Measurements from ENCODE around the gene GPR158.
"Not testable (repeated sequence)": the region's sequence is repeated elsewhere in the genome, so short reads cannot be mapped to it uniquely, and the experiment has no call there.

The GPR158 gene, protein sequence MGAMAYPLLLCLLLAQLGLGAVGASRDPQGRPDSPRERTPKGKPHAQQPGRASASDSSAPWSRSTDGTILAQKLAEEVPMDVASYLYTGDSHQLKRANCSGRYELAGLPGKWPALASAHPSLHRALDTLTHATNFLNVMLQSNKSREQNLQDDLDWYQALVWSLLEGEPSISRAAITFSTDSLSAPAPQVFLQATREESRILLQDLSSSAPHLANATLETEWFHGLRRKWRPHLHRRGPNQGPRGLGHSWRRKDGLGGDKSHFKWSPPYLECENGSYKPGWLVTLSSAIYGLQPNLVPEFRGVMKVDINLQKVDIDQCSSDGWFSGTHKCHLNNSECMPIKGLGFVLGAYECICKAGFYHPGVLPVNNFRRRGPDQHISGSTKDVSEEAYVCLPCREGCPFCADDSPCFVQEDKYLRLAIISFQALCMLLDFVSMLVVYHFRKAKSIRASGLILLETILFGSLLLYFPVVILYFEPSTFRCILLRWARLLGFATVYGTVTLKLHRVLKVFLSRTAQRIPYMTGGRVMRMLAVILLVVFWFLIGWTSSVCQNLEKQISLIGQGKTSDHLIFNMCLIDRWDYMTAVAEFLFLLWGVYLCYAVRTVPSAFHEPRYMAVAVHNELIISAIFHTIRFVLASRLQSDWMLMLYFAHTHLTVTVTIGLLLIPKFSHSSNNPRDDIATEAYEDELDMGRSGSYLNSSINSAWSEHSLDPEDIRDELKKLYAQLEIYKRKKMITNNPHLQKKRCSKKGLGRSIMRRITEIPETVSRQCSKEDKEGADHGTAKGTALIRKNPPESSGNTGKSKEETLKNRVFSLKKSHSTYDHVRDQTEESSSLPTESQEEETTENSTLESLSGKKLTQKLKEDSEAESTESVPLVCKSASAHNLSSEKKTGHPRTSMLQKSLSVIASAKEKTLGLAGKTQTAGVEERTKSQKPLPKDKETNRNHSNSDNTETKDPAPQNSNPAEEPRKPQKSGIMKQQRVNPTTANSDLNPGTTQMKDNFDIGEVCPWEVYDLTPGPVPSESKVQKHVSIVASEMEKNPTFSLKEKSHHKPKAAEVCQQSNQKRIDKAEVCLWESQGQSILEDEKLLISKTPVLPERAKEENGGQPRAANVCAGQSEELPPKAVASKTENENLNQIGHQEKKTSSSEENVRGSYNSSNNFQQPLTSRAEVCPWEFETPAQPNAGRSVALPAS (N-terminal part only)

DNA sequence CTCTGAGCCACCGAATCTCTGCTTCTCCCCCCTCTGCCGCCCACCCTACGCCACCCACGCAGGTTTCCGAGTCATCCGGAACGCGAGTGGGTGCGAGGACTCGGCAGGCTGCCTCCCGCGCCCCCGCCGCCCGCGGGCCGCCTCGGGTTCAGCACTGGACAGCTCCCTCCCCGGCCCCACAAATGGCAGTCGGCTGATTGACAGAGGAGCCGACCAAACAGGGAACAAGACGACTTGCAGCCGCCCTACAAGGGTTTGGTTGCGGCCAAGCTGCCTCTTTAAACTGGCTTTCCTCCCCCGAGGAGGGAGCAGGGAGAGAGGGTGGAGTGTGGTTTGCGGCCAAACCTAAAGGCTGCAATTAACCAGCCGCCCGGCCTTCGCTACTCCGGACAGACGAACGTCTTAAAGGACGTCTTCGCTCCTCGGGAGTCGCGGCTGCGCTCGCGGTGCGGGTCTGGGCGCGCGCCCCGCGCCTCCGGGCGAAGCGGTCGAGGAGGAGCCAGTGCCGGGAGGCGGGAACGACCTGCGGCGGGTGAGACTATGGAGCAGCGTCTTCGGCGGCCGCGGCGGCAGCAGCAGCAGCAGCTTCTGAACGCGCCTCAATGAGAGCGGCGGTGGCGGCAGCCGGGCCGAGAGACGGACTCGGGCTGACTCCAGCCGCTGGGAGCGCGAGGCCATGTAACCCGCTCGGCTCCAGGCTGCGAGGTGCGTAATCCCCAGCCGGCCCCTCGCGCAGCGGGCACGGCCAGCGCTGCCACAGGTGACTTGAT is at the start of gene GPR158:
GPR158 (plus strand) TSS at position 541 of the 770 bp plus-strand sequence. CDS start 420 bp downstream, outside the sequence.
- peak within 1 kb of the TSS; percentile 67 for H3K4me3 ChIP-seq (ENCODE audit: low read length)
- peaks cover 19% of the 10 kb centered on the region for H3K27me3 ChIP-seq (ENCODE audit: insufficient read depth, low read length)
- peaks cover 23% of the 10 kb centered on the region for H3K4me1 ChIP-seq (ENCODE audit: insufficient read depth, low read length)
- no peaks in the 10 kb centered on the region for H3K36me3 ChIP-seq (ENCODE audit: insufficient read depth, low read length)
- peak within 1 kb of the TSS; percentile 90 for H2AFZ ChIP-seq (ENCODE audit: low read depth, low read length)
- H3K9me3 ChIP-seq (ENCODE audit: low read length): no peaks in the 10 kb centered on the region

DNA sequence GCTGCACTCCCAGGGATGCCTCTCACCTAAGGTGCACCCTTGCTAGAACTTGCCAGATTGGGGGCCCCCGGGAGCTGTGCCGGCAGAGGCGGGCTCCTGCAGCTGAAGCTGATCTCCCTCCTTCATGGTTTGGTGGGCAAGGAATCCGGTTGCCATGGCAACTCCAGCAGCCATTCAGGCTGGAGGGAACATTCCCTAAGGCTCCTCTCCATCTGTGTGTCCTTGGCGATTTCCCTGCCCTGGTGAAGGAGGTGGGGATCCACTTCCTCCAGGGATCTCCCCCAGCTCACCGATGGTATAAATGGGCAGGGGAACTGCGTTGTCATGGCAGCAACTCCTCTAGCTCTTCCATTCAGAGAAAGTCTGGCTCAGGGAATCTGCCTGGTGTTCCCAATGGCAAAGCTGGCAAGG is 49.6 kb upstream of the GPR158 start:
- no peaks in the 10 kb centered on the region for H3K9me3 ChIP-seq (ENCODE audit: low read length)

DNA sequence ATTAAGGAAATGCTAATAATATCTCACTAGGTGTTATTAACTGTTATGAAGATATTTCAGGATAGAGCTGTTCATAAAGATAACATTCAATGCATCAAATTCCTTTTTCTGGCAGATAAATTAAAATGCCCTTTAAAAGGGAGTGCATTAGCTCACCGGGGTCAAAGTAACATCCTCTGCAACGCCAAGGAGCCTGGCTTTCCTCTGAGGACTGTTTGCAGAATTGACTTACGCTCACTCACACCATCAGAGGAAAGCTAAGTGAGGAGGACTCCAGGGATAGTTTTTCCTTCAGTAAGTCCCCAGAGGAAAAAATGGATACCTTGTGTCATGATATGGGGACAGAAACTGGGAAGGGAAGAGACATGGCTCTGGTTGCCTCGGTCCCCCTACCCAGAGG is 45.2 kb upstream of the GPR158 start:
- Histone ChIP-seq H3K36me3 (ENCODE audit: insufficient read depth, low read length) (no peaks in the 10 kb centered on the region), H3K27me3 (ENCODE audit: insufficient read depth, low read length) (no peaks in the 10 kb centered on the region), H3K4me3 (ENCODE audit: low read length) (no peak overlapping the region), H2AFZ (ENCODE audit: low read depth, low read length) (no peak overlapping the region), H3K9me3 (ENCODE audit: low read length) (no peaks in the 10 kb centered on the region), H3K4me1 (ENCODE audit: insufficient read depth, low read length) (peaks cover 14% of the 10 kb centered on the region)

More for the DNA sequence above, 49.6 kb upstream of the GPR158 start:
- Histone ChIP-seq H3K4me3 (ENCODE audit: low read length) (peak overlapping the region; percentile 20), H2AFZ (ENCODE audit: low read depth, low read length) (no peak overlapping the region), H3K27me3 (ENCODE audit: insufficient read depth, low read length) (no peaks in the 10 kb centered on the region), H3K36me3 (ENCODE audit: insufficient read depth, low read length) (no peaks in the 10 kb centered on the region), H3K4me1 (ENCODE audit: insufficient read depth, low read length) (peaks cover 14% of the 10 kb centered on the region)

DNA sequence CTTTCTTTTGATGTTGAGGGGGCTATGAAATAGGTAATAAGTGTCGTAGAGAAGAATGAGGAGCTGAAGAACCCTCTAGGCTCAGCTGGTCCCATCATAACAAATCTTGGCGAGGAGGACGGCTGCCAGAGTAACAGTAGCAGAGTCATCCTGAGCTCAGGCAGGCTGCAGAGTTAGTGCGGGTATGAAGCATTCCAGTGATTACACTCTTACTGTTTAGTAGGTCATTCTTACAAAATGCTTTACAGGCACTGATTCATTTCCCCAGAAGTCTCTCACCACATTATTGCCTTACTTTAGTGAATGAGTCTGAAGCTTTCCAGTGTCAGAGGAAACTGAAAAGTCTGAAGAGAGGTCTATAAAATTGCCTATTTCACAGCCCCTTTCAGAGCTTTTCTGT is 43.9 kb upstream of the GPR158 start:
- Histone ChIP-seq H2AFZ (ENCODE audit: low read depth, low read length) (no peak overlapping the region), H3K36me3 (ENCODE audit: insufficient read depth, low read length) (no peaks in the 10 kb centered on the region), H3K27me3 (ENCODE audit: insufficient read depth, low read length) (no peaks in the 10 kb centered on the region)

DNA sequence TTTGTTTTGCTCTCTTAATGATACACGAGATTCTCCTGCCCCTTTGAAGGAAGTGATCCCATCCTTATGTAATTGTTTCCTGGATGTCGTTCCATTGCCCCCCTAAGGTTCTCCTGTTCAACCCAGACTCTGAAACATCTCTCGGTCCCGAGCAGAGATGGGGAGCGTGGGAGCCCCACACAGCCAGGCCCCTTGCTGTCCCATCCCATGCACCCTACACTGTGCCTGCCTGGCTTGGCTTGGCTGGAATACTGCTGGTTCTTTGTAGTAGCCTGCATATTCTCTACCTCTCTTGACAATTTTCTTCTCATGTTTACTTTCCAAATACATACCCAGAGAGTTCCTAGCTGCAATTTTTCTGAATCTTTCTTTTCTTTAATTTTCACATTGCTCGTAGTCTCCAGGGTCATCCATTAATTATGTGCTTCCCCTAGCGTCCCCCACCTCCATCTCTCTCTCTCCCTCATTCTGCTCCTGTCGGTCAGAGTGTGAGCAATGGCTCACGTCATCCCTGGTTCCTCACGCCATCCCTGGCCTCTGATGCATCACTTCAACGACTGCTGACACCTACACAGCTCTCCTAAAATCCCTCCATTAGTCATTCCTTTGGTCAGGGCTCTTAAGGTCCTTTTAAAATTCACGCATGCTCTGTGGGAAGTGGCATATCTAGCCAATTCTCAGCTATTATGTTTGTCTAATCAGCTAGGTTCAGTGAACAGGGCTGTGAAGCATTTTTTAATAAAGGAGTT is 32.5 kb upstream of the GPR158 start:
- no peak overlapping the region for H3K4me3 ChIP-seq (ENCODE audit: low read length)
- H3K9me3 ChIP-seq (ENCODE audit: low read length): no peaks in the 10 kb centered on the region
- no peaks in the 10 kb centered on the region for H3K27me3 ChIP-seq (ENCODE audit: insufficient read depth, low read length)
- H3K4me1 ChIP-seq (ENCODE audit: insufficient read depth, low read length): no peaks in the 10 kb centered on the region
- H2AFZ ChIP-seq (ENCODE audit: low read depth, low read length): no peak overlapping the region
- H3K36me3 ChIP-seq (ENCODE audit: insufficient read depth, low read length): no peaks in the 10 kb centered on the region

More for the DNA sequence above, 43.9 kb upstream of the GPR158 start:
- Histone ChIP-seq H3K4me3 (ENCODE audit: low read length) (no peak overlapping the region), H3K4me1 (ENCODE audit: insufficient read depth, low read length) (peaks cover 2% of the 10 kb centered on the region), H3K9me3 (ENCODE audit: low read length) (no peaks in the 10 kb centered on the region)

DNA sequence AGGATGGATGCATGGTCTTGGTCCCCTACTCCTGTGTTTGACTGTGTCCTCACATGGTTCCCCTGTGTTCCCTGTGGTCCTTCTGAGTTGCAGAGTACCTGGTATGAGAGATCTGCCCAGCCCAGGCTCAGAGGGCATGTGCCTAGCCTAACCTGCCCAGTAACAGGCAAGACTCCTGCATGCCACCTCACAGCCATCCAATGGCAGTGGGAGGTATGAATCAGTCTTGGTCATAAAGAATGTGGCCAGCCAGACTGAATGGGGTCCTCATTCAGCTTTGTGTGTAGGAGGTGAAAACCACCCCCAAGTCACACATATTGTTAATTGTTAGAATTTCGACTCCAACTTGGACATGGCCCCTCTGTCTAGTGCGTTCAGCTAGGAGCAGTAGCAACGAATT is 17.2 kb upstream of the GPR158 start:
- H3K36me3 ChIP-seq (ENCODE audit: insufficient read depth, low read length): no peaks in the 10 kb centered on the region
- H3K27me3 ChIP-seq (ENCODE audit: insufficient read depth, low read length): no peaks in the 10 kb centered on the region
- H3K4me3 ChIP-seq (ENCODE audit: low read length): no peak overlapping the region
- H3K9me3 ChIP-seq (ENCODE audit: low read length): no peaks in the 10 kb centered on the region
- H3K4me1 ChIP-seq (ENCODE audit: insufficient read depth, low read length): no peaks in the 10 kb centered on the region
- H2AFZ ChIP-seq (ENCODE audit: low read depth, low read length): no peak overlapping the region

DNA sequence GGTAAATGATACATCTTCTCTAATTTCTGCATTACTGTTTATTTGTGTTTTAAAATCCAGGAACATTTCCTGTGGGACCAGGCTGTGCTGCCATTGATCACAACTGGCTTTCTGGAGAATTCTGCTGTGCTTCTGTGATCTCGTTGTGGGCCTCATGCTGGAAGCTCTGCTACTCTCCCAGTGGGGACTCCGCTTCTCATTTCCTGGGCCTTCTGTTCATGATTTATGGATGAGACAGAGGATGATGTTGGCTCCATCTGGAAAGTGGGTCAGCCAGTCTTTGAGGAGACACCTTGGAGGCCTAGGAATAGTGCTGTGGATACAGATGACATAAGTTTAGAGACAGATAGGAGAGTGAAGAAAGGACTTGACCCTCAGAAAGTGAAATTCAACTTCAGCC is 15.2 kb upstream of the GPR158 start:
- no peaks in the 10 kb centered on the region for H3K9me3 ChIP-seq (ENCODE audit: low read length)
- H3K4me1 ChIP-seq (ENCODE audit: insufficient read depth, low read length): no peaks in the 10 kb centered on the region

DNA sequence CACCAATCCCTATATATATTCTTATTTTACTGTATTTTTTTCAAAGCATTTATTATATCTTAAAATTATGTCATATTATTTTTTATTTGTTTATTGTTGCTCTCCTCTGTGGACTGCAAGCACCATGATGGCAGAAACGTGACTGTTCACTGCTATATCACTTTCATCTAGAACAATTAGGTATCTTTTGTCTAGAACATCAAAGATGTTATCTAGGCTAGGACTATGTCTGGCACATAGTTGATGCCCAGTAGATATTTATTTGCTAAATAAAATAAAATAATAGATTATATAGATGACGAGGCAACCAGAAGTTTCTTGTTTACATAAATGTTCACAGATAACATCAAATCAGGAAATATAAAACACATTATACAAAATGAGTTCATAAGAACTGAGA is 12.4 kb upstream of the GPR158 start:
- H2AFZ ChIP-seq (ENCODE audit: low read depth, low read length): no peak overlapping the region
- no peaks in the 10 kb centered on the region for H3K4me1 ChIP-seq (ENCODE audit: insufficient read depth, low read length)
- no peaks in the 10 kb centered on the region for H3K36me3 ChIP-seq (ENCODE audit: insufficient read depth, low read length)
- H3K27me3 ChIP-seq (ENCODE audit: insufficient read depth, low read length): no peaks in the 10 kb centered on the region
- H3K4me3 ChIP-seq (ENCODE audit: low read length): no peak overlapping the region
- H3K9me3 ChIP-seq (ENCODE audit: low read length): no peaks in the 10 kb centered on the region

More for the DNA sequence above, 15.2 kb upstream of the GPR158 start:
- Histone ChIP-seq H2AFZ (ENCODE audit: low read depth, low read length) (no peak overlapping the region), H3K36me3 (ENCODE audit: insufficient read depth, low read length) (no peaks in the 10 kb centered on the region), H3K27me3 (ENCODE audit: insufficient read depth, low read length) (no peaks in the 10 kb centered on the region), H3K4me3 (ENCODE audit: low read length) (no peak overlapping the region)

DNA sequence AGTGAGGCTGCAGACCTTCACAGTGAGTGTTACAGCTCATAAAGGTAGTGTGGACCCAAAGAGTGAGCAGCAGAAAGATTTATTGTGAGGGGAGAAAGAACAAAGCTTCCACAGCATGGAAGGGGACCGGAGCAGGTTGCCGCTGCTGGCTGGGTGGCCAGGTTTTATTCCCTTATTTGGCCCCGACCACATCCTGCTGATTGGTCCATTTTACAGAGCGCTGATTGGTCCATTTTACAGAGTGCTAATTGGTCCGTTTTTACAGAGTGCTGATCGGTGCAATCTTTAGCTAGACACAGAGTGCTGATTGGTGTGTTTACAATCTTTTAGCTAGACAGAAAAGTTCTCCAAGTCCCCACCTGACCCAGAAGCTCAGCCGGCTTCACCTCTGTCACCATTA is 11.3 kb upstream of the GPR158 start:
- H3K4me1 ChIP-seq (ENCODE audit: insufficient read depth, low read length); H3K9me3 ChIP-seq (ENCODE audit: low read length); H2AFZ ChIP-seq (ENCODE audit: low read depth, low read length); H3K4me3 ChIP-seq (ENCODE audit: low read length); H3K36me3 ChIP-seq (ENCODE audit: insufficient read depth, low read length); H3K27me3 ChIP-seq (ENCODE audit: insufficient read depth, low read length): not testable (repeated sequence)

DNA sequence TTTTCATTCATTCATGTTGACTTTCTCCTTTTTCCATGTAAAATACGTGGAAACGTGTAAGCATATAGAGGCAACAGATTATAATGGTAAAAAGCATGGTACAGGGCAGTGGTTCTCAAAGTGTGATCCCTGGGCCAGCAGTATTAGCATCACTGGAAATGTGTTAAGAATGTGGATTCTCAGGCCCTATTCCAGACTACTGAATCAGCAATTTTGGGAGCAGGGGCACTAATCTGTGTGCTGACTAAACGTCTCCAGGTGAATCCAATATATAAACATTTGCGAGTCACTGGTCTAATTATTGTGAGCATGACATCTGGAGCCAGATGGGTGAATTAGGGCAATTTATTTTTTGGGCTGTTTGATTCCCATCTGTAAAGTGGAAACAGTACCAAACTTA is 5.1 kb upstream of the GPR158 start:
- Histone ChIP-seq H3K36me3 (ENCODE audit: insufficient read depth, low read length) (no peaks in the 10 kb centered on the region), H3K4me3 (ENCODE audit: low read length) (no peak overlapping the region), H2AFZ (ENCODE audit: low read depth, low read length) (no peak overlapping the region), H3K27me3 (ENCODE audit: insufficient read depth, low read length) (peaks cover 3% of the 10 kb centered on the region), H3K4me1 (ENCODE audit: insufficient read depth, low read length) (no peaks in the 10 kb centered on the region), H3K9me3 (ENCODE audit: low read length) (no peaks in the 10 kb centered on the region)

DNA sequence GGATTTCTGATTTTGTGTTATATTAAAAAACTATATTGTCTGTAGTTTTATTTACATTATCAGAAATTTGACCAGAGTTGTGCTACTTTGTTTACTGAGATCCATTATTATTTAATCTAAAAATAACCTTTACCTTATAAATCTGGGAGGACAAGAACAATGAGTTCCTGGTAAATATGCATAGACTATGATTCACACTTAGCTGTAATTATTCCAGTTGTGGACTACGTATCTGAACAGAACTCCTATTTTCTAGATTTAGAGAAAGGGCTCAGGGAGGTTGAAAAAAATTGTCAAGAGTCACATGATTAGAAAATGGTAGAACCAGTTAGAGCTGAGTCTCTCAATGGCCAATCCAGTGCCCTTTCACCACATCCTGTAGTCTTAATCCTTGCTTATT is 4.2 kb upstream of the GPR158 start:
- peaks cover 3% of the 10 kb centered on the region for H3K27me3 ChIP-seq (ENCODE audit: insufficient read depth, low read length)
- H3K4me3 ChIP-seq (ENCODE audit: low read length): no peak overlapping the region
- H2AFZ ChIP-seq (ENCODE audit: low read depth, low read length): no peak overlapping the region
- no peaks in the 10 kb centered on the region for H3K9me3 ChIP-seq (ENCODE audit: low read length)
- H3K4me1 ChIP-seq (ENCODE audit: insufficient read depth, low read length): peaks cover 7% of the 10 kb centered on the region
- H3K36me3 ChIP-seq (ENCODE audit: insufficient read depth, low read length): no peaks in the 10 kb centered on the region
